Left forelimb (tissue), 1 donor: ENCODE measurements around the gene CELSR1.

Source experiments
- DNase-seq: peaks from one replicate; pipeline ENCODE4 v3.0.0-alpha.2; 2018; ENCODE audit warnings: low spot score

Gene CELSR1

DNA sequence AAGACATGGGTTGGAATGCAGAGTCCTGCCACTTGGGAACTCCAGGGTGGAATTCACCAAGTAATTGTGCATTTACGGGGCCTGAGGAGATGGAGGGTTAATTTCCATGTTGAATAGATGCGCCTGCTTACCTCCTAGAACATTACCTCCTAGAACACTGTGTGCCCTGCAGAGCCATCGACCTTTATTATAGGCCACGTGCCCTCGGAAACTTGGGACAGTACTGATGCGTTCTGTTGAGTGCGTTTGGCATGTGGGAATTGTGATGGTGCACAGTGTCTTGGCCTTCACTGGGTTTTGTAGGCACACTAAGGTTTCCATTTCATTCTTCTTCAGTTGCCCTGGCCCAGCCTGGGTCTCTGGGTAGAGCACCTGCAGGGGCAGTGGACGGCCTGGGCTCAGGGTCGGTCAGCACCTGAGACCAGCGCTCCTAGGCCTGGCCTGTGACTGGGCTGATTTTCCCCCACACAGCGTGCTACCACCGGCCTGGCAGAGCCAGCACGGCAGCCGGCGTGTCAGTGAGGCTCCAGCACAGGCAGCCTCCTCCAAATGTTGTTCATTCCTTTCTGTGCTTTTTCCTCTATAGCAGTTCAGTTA is 189.2 kb downstream of the CELSR1 start:
- no peak for DNase-seq

DNA sequence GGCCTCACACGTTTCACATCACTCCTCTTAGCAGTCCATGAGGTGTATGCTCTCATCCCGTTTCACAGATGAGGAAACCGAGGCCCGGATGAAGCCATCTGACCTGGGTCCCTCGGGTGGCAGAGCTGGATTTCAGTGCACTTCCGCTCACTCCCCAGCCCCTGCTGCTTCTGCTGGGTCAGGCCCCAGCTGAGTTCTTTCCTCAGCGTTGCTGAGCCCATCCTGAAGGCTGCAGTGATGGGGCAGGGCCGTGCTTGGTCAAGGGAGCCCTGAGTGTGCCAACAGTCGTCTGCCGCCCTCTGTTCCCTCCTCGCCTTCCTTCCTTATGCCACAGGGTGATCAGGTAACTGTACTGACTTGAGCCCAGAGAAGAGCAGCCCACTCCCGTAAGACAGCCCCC is 189.8 kb downstream of the CELSR1 start:
- DNase-seq = no peak

- DNase-seq = no peak
Measured at GRCh38 chr22:46346680-46347405, 190.6 kb downstream of the CELSR1 start.

GRCh38 chr22:46340676-46341075 is 196.7 kb downstream of the CELSR1 start:
- DNase-seq = no peak

- no peak for DNase-seq
Measured at GRCh38 chr22:46339956-46340355, 197.5 kb downstream of the CELSR1 start.

DNA sequence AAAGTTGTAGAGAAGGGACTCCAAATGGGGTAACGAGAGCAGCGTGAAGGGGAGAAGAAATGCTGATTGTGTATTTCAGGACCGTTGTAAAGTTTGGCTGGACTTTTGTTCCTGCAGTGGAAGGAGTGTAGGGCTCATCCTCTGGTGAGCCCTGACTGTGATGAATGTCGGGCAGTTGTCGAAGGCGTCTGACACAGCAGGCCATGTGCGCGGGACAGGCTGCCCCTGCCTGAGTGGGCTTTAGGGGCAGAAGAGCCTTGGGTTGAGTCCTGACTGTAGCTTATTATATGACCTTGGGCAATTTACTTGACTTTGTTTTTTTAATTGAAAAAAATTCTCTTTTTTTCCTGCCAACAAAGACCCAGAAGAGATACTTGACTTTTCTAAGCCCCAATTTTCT is 198.8 kb downstream of the CELSR1 start:
- DNase-seq = no peak

GRCh38 chr22:46337870-46338269 is 199.6 kb downstream of the CELSR1 start:
- no peak for DNase-seq

- no peak for DNase-seq
Measured at GRCh38 chr22:46336119-46337078, 201.0 kb downstream of the CELSR1 start.

DNA sequence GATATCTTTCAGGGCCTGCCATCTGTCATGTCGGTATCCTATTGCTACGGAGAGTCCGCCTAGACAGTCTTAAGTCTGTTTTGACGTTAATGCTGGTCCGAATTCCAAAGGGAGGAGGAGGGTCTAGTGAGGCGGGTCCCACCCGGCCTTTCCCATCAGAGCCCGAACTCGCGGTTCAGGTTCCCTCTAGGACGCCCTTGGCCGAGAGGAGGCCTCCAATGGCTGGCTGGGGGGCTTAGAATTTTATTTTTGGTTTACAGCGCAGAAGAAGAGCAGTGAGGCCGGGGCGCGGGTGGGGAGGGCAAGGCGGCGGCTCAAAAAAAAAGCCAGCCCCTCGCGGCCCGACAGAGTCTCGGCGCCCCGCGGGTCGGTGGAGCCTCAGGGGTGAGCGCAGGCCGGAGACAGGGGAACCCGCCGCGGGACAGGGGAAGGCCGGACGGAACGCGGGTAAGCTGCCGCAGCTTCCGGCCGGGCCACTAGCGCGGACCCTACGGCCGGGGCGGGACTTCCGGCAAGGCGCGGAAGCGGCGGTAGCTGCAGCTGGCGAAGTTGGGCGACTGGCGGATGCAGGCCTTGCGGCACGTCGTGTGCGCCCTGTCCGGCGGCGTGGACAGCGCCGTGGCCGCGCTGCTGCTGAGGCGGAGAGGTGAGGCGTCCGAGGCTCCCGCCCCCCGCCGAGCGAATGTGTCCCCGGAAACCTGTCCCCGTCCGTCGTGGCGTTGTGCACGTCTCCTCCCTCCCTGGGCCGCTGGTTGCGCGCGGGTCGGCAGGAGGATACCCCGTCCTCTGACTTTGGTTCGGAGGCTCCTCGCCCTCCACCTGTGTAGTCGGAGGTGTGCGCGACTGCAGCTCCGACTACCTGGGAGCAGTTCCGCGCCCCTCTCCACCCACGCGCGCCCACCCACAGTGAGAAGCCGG is 202.0 kb downstream of the CELSR1 start, which contains the start of gene TRMU:
TRMU (plus strand) TSS at position 514 of the 918 bp plus-strand sequence; CDS start at position 565, 51 bp downstream.
- DNase-seq = peak; percentile 91

DNA sequence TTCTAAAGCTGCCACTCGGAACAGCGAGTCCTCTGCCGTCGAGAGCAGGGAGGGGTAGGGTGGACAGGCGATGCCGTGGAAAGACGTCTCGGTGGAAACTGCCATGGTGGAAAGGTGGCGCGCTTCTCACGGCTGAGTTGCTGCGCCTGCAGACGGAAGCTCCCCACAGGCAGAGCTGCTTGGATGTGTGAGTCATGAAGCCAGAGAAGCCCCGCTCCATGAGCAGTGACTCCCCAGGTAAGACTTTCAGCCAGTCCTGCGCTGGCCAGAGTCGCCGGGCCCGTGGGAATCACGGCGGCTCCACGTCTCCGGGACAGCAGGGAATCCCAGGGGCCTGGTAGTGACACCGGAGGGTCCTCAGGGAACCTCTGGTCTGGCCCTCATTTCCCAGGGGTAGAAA is 205.9 kb downstream of the CELSR1 start:
- DNase-seq = no peak

GRCh38 chr22:46330426-46330825 is 207.0 kb downstream of the CELSR1 start:
- no peak for DNase-seq

GRCh38 chr22:46329616-46330015 is 207.8 kb downstream of the CELSR1 start:
- DNase-seq = no peak

GRCh38 chr22:46328797-46329196 is 208.6 kb downstream of the CELSR1 start:
- no peak for DNase-seq

DNA sequence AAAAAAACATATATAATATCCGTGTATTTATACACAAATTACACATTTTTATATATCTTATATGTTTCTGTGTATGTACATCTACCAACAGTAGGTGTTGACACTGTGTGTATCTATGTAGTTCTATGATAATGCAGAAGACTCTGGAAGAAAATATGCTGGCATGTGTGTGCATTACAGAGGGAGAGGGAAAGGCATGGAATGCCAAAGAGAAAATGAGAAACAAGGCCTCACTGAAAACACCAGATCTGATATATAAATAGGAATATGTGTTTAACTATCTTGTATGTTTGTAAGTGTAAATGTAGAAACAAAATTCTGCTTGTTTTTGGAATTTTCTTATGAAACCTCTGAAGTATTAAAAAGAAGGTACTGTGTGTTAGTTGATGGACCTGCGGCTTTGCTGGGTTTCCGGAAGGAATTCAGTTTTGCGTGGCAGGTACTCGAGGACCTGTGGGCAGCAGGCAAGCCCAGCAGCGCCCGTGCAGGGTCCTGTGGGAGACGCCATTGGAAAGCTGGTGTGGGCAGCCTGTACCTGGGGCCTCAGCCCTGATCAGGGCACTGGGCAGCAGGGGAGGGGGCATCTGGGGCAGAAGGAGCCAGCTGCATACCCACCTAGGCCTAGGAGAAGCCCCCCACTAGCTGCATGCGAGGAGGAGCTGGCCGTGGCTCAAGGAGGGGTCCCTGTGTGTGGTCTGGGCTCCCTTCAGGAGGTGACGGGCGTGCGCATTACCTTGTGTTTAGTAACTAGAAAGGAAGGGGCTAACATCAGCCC is 209.5 kb downstream of the CELSR1 start:
- no peak for DNase-seq

- DNase-seq = no peak
Measured at GRCh38 chr22:46326066-46326680, 211.2 kb downstream of the CELSR1 start.

GRCh38 chr22:46323162-46323561 is 214.3 kb downstream of the CELSR1 start:
- no peak for DNase-seq

DNA sequence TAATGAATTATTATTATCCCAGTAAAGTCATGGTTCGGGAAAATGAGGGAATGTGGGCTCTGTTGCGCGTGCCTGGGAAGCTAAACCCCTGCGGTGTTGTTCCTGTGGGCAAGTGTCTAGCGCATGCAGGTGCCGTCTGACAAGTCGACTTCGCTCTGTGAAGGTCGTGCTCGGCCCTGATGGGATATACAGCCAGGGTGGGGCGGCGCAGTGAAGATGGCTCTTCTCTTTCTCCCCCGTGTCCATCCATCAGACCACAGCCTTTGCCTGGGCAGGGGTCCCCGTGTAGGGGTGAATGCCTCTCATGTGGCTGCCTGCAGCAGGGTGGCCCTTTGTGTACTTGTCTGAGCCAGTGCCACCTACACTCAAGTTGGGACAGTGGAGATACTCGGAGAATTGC is 214.7 kb downstream of the CELSR1 start:
- DNase-seq = no peak

GRCh38 chr22:46320716-46321386 is 216.6 kb downstream of the CELSR1 start:
- DNase-seq = no peak

DNA sequence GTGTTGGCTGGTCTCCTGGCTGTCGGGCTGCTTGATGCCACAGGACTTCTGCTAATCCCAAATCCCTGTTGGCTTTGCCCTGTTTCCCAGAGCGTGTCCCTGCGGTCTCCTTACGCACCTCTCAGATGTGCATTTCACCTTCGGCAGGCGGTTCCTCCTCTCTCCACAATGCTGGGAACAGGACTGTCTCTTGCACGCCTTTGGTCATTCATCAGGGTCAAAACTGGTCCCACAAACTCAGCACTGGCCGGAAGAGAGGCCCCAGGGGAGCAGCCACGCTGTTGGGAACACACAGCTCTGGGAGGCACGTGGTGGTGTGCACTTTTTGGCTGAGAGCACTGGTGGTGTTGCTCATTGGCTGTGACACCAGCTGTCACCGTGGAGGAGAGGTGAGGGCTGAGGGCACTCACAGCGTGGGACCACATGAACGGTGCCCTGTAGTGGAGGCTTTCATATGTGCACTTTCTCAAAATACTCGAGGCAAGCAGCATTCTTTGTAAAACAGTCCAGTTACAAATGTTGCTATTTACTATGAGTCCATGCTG is 217.2 kb downstream of the CELSR1 start:
- DNase-seq = no peak
